DOHH2 (cell line): ENCODE results near the gene ABCA1.

Source experiments
- CTCF ChIP-seq: fragments of 200-600 bp; sonication (generic); IDR thresholded peaks from one replicate; pipeline ENCODE4 v1.5.1; 2014; ENCODE audit warnings: antibody characterized with exemption, mild to moderate bottlenecking, low read depth, low read length; ENCODE audit not compliant: poor library complexity, severe bottlenecking
- EZH2phosphoT487 ChIP-seq: fragments of 200-600 bp; sonication (generic); IDR thresholded peaks from 2 replicates; pipeline ENCODE4 v1.6.1; 2017; ENCODE audit warnings: borderline replicate concordance, mild to moderate bottlenecking, antibody characterized with exemption, low read length, moderate library complexity, mixed read lengths

GRCh38 chr9:104775976-104776375 is 152.0 kb downstream of the ABCA1 start:
- TF ChIP-seq CTCF (no peak), EZH2phosphoT487 (no peak)
